IPS-NIHi11 (cell line): ENCODE data around the gene A1BG.

Source experiments
- DNase-seq: peaks from one replicate; pipeline ENCODE4 v3.0.0; 2012; ENCODE audit warnings: mixed read lengths, low spot score

The A1BG gene, protein sequence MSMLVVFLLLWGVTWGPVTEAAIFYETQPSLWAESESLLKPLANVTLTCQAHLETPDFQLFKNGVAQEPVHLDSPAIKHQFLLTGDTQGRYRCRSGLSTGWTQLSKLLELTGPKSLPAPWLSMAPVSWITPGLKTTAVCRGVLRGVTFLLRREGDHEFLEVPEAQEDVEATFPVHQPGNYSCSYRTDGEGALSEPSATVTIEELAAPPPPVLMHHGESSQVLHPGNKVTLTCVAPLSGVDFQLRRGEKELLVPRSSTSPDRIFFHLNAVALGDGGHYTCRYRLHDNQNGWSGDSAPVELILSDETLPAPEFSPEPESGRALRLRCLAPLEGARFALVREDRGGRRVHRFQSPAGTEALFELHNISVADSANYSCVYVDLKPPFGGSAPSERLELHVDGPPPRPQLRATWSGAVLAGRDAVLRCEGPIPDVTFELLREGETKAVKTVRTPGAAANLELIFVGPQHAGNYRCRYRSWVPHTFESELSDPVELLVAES

DNA sequence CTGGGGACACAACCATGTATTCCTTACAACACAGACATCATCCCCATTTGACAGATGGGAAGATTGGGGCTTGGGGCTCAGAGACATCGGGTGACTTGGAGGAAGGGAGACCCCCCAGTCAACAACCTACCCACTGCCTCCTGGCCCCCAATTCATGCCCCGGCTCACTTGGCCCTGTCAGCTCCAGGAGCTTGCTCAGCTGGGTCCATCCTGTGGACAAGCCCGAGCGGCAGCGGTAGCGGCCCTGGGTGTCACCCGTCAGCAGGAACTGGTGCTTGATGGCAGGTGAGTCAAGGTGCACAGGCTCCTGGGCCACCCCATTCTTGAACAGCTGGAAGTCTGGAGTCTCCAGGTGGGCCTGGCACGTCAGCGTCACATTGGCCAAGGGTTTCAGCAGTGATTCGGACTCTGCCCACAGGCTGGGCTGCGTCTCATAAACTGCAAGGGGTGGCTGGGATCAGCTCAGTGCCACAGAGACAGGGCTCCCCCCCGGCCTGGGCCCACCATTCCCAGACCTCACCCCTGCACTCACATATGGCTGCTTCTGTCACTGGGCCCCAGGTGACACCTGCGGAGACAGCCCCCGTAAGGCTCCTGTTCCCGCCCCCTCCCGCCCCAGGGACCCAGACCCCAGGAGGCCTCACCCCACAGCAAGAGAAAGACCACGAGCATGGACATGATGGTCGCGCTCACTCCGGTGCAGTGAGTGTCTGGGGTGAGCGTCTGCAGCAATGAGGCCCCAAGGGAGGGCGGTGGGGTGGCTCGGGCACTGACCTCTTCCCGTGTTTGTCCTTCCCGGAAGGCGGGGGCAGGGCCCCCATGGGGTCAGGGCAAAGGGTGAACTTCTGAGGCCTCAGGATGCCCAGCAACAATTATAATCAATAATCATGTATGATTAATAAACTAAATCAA is at the start of gene A1BG:
TSS of gene A1BG (minus strand) at position 733 of the 912 bp plus-strand sequence. CDS start at position 678, 55 bp downstream.
- DNase-seq: no peak

DNA sequence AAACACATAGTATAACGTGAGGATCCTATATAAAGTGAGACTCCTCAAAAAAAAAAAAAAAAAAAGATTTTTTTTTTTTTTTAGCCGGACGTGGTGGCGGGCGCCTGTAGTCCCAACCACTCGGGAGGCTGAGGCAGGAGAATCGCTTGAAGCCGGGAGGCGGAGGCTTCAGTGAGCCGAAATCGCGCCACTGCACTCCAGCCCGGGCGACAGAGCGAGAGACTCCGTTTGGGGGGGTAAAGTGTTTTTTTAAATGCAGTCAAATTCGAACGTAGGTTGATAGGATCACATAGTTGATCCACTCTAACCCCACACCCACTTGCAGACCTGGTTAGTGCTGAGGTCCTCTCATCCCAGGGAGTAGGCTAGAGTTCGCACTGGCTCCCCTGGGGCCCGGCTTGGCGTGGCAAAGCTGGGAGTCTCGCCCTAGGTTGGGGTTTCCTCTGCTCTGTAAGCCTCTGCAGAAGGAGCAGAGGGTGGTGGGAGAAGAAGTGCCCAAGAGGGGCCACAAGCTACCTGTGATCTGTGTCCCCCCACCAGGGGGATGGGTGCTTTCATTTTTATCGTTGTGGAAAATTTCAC is 48.6 kb upstream of the A1BG start:
- no peak for DNase-seq

DNA sequence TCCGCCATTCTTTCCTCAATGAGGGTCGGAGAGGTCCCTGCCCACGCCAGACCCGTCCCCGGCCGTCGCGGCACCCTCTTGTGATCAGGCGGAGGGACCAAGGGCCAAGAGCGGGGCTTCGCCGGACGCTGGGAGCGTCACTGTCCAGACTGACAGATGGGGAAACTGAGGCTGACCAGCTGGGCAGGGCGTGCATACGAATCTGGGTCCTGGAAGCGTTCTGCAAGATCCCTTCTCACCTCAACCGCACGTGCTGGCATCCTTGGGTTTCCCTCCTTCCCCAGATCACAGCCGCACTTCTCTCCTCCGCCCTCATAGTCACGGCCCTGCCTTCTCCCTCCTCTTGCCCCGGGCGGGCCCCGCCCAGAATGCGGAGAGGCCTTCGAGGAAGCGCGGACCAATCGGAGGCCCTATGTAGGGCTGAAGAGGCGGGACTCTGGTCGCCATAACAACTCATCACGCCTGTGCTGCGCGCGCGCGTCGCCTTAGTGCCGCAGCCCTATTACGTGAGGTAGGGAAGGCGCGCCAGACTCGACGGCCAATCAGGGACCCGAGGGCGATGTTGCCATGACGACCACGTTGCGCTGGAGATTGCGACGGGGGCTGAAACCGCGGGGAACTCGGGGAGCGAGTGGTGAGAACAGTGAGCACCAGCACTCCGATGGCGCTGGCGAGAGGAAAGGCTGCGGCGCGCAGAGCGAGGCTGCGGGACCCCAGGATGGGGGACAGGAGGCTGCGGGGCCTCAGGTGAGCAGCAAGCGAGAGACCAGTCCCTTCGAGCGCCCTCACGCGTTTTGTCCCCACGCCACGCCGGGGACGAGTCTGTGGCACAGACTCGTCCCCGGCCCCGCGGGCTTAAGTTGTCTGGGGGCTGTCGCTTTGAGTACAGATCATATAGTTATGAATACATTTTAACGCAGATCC is 47.9 kb upstream of the A1BG start:
- peak; percentile 97 for DNase-seq

DNA sequence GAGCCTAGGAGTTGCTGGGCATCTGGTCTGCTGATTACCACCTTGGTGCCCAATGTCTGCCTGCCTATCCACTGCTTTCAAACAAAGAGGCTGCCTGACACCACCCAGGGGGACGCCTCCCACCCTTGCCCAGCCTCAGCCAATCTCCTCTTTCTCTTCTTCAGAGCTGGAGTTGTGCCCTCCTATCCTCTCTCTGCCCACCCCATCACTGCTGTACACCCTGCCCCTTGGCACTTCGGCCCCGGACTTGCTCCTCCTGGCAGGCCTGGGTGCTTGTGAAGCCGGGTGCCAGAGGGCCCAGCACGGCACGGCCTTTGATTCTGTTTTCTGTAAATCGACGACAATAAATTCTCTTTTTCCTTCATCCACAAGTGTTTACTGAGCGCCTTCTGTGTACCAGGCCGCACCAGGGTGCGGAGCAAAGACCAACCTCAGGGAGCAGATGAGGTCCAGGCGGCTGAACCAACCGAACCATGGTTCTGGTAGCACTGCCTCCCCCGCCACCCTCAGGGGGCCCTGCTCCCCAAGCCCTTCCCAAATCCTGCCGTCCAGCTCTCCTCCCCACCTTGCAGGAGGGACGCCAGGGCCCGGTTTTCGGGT is 47.1 kb upstream of the A1BG start:
- DNase-seq: no peak

DNA sequence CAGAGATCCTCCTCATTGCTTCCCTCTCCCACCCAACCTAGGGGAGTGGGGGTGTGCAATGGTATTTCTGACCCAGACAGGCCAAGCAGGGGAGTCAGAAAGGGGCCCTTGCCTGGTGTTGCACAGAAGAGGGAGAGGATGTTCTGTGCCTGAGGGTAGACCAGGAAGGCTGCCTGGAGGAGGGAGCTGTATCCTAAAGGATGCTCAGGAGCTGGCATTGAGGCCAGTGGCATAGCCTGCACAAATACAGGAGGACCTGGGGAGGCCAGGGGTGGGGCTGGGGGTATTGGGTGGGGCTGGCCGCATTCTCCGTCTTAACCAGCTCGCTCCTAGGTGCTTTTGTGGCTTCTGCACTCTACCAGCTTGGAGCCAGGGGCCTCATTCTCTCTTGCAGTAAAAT is 46.6 kb upstream of the A1BG start:
- no peak for DNase-seq

DNA sequence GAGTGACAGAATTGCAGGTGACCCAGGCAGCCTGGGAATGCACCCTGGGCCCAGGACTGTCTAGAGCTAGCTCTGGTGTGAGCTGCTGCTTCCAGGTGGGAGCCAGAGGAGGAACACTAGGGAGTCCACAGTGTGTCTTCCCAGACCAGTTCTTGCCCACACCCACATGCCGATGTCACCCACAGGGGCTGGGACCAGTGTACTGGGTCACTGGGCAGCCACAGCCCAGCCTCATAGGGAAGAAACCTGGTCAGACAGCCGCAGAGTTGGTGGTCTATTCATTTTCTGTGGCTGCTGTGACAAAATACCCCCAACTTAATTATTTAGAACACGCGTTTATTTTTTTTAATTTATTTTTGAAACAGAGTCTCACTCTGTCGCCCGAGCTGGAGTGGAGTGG is 45.3 kb upstream of the A1BG start:
- DNase-seq: no peak

DNA sequence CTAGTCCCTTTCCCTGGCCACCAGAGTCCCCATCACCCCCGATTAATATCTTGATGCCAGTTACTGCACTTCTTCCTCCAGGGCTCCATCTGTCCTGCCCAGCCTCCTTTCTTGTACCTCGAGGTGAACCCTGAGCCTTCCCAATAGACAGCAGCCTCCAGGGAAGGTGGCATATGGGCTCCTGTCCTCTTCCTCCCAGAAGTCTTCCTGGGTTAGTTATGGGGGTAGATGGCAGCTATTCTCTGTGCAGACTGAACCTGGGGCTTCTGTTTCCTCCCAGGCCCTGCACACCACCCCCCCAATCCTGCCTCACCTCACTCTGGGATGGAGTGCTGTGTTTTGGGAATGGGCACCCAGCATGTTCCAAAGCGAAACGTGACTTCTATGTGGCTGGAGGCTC is 44.8 kb upstream of the A1BG start:
- no peak for DNase-seq

DNA sequence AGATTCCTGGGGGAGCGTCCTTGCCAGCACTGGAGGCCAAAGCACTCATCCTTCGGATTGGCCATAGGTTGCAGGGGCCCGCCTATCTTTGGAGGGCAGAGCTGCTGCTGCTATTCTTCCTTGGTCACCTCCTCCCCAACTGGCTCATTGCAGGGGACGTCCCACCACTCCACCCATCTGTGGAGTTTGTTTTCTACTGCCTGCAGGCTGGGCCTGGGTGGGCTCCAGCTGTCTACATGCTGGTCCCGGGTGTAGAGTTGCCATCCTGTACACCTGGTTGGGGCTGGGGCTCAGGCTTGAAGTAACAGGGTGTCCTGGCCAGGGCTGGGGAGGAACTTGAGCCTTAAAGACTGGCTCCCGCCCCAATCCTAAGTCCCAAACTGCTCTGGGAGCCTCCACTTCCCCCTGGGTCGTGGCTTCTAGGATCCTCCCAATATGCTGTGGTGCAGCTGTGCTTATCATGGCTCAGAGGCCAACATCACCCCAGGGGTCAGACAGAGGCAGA is 44.3 kb upstream of the A1BG start:
- DNase-seq: no peak

DNA sequence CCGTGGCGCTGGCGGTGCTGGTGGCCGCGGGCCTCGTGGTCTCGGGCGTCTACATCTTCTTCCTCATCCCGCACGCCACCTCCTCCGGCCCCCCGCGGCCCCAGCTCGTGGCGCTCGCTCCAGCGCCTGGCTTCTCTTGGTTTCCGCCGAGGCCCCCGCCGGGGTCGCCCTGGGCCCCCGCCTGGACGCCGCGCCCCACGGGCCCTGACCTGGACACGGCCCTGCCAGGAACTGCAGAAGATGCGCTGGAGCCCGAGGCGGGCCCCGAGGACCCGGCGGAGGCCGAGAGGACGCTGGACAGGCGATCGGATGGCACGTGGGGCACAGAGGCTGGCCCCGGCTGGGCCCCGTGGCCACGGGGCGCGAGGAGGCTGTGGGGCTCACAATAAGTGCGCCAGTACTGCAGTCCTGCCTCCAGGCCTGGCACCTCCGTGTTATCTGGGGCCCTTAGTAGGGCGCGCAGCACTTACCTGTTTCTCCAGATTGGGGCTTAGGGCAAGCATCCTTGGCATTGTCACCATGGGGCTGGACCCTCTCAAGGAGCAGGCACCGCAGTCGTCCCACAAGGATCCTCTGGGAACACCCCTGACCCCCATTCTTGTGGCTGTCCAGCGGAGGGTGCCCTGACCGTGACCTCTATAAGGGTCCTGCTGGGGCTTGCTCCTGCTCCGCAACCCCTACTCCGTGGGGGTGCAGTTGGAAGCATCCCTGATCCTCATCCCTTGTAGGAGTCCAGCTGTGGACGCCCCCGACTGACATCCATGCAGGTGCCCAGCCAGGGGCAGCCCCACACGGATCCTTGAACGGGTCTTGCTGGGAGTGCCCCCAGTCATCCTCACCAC is 43.6 kb upstream of the A1BG start:
- peak; percentile 26 for DNase-seq

DNA sequence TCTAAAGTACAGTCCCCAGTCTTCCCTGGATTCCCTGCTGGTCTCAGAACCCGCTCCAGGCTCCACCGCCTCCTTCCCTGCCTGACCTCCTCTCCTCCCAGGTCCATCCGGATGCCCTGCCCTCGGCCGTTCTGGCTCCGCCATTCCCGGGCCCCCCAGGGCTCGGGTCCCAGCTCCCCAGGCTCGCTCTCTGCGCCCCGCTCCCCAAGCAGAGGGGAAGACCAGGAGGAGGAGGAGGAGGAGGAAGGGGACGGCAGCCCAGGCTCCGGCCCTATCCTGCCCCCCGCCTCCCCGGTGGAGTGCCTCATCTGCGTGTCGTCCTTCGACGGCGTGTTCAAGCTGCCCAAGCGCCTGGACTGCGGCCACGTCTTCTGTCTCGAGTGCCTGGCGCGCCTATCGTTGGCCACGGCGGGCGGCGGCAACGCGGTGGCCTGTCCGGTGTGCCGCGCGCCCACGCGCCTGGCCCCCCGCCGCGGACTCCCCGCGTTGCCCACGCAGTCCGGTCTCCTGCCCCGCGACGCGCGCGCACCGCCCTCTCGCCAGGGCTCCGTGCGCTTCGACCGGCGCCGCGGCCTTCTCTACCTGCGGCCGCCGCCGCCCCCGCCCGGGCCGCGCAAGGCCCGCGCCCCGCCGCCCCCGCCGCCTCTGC is 42.8 kb upstream of the A1BG start:
- peak; percentile 35 for DNase-seq

DNA sequence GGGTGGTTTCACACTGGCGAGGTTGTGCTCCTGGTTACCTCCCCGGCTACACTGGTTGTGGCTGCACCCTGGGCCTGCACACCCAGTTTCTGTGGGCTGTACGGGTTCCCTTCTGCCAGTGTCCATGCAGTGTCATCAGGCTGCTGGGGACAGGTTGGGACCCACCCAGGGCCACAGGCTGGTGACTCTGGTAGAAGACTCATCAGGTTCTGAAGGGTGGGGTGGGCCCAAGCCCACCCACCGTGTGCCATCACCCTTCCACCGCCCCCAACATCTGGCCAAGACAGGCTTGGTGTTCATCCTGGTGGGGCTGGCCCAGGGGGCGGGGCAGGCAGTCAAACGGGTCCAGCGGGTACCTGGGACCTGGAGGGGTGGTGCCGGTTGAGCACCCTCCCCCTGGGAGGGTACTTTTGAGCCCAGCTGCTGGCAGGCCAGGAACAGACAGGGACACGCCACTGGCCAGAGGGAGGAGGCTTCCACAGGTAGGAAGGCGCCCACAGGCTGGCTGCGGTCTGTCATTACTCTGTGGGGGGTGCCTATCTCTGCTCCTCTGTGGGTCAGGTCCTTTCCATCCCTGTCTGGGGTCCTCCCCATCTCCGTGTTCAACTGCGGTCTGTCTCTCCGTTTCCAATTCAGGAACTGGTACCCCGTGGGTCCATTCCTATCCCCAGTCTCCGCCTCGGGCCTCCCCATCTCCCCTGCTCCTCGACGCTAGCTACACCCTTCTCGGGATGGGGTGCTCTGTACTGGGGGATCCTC is 42.1 kb upstream of the A1BG start, which contains the start of gene RNF225:
TSS of gene RNF225 (plus strand) at position 437 of the 759 bp plus-strand sequence. CDS start 434 bp downstream, outside the sequence.
- peak; percentile 76 for DNase-seq

DNA sequence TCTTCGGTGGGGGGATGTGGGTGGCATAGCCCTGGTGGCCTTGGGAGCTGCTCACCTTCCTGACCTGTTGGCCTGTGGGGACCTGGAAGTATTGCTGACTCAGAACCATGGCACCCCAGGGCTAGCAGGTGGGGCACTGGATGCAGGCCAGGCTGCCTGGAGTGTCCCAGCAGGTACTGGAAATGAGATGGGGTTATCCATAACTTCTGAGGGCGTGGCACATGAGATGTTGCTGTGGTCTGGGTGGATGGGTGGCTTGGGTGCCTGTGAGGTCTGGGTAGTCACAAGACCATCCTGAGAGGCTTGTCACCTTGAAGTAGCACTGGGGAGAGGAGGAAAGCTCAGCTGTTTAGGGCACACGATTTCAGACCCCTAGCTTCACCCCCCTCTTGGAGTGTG is 41.5 kb upstream of the A1BG start:
- DNase-seq: no peak

DNA sequence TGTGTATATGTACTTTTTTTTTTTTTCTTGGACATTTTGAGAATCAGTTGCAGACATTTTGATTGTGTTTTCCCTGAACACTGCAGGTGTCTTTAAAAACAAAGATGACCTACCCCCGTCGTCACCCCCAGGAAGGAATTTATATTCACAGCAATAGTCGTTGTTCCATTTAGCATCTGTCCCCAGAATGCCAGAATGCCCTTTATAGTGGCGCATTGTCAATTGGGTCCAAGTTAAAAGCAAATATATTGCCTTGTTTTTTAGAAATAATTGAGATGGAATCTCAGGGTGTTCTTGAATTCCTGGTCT is 40.4 kb upstream of the A1BG start:
- no peak for DNase-seq

DNA sequence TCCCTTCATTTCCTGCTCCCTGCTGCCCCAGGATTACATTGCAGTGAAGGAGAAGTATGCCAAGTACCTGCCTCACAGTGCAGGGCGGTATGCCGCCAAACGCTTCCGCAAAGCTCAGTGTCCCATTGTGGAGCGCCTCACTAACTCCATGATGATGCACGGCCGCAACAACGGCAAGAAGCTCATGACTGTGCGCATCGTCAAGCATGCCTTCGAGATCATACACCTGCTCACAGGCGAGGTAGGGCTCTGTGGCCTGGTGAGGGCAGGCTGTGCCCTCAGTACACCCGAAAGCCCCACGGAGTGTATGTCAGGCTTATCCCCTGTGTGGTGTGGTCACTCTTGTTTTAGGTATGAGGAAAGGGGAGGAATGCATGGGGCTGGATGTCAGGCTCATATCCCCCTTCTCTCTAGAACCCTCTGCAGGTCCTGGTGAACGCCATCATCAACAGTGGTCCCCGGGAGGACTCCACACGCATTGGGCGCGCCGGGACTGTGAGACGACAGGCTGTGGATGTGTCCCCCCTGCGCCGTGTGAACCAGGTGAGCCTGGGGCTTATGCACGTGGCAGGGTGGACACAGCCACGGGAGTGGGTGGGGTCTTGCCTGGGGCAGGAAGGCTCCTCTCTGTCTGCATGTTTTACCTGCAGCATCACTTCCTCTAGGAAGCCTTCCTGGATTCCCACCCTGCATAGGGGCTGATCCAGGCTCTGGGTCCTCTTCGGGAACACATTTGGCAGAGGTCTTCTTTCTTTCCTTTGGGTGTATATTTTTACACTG is 39.8 kb upstream of the A1BG start:
- no peak for DNase-seq

DNA sequence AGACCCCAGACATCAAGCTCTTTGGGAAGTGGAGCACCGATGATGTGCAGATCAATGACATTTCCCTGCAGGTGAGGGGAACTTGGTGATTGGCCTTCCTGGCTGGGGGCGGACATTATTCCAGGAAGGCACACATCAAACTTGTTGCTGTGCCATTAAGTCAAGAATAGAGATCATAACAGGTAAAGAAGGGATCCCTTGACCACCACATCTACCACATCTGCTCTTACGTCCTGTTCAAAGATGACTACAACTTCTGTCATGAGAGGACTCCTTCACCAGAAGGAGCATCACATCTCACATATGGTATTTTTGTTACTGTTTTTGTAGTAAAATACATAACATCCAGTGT is 34.9 kb upstream of the A1BG start:
- DNase-seq: no peak

DNA sequence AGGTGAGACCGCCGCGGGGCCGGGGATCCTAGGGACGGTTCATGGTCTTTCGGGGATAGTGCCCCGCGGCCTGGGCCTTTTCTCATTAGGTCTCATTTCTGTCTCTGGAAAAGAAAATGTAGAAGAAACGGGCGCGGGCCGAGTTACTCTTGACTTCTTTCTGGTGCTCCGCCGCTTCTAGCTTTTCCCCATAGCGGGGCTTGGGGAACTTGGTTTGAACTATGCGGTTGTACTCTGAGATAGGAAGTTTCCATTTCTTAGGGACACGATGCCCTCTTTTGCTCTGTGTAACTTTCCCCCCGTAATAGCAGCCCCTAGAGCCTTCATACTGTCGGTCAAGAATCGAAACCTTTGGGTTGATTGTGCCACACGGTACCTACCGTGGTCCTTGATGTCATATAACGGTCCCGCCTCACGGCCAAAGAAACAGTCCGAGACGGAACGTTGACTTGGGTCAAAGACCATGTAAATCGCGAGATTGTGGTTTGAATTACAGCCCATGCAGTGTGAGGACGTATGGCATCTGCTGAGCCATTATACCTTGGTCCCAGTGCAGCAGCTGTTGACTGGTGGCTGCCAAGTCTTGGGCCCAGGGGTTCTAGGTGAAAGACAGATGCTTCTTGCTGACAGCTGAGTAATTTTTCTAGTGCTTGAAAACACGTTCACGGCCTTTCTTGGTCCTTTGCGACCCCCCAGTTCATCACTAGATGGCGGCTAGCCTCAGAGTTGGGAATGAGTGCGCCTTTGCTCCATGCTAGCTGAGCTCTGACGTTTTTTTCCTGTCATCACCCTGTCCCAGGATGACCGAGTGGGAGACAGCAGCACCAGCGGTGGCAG is 34.3 kb upstream of the A1BG start:
- DNase-seq: no peak
